Airway epithelial cell (primary cell): Measurements from ENCODE around the gene RRM2. TPM values are rescaled to one million over a fixed set of nuclear protein-coding genes. Genes with fewer than 3 reads are reported as not detected.

Experiments
- total RNA-seq: library from RNA; depleted of rRNA; stranded (reverse); fragments of >200 nt; gene quantifications from 2 replicates; pipeline ENCODE4 v1.2.3, GENCODE V29; 2015

The RRM2 gene
- 97.3 and 152 TPM in 2 replicates for total RNA-seq

GRCh38 chr2:10122500-10123280, at the start of gene RRM2:
Gene RRM2 (plus strand): TSS chr2:10122739. CDS start chr2:10122799, 60 bp downstream.

GRCh38 chr2:10079870-10080535, 42.5 kb upstream of the RRM2 start, which contains the start of gene CYS1:
Gene CYS1 (minus strand): TSS chr2:10080411. CDS start chr2:10080223, 188 bp downstream.

Other genes with a start within 250 kb of the RRM2 start
- 33.9 and 50.1 TPM in 2 replicates for gene GRHL1, start 171.0 kb upstream of the RRM2 start, total RNA-seq
- gene KLF11, start 79.2 kb upstream of the RRM2 start, total RNA-seq = 3.7 and 4.9 TPM in 2 replicates
- gene CYS1, start 42.3 kb upstream of the RRM2 start, total RNA-seq = 0.28 TPM in 1 of 2 replicates, not detected in the other
- gene HPCAL1, start 180.2 kb downstream of the RRM2 start, total RNA-seq = 37.9 and 40.1 TPM in 2 replicates